Measurements from ENCODE around the gene AP3B2. TPM values are rescaled to one million over a fixed set of nuclear protein-coding genes. Genes with fewer than 3 reads are reported as not detected.
"Not testable (repeated sequence)": the region's sequence is repeated elsewhere in the genome, so short reads cannot be mapped to it uniquely, and the experiment has no call there.

The AP3B2 gene
- total and polyA plus RNA-seq, 10 donors, result 0.15 to 9.5 (median 1.1) TPM; not detected in 1

- no peak for TF ChIP-seq POLR2A (IDR thresholded peaks at IDR 0.05)
- TF ChIP-seq, protein P1, sequence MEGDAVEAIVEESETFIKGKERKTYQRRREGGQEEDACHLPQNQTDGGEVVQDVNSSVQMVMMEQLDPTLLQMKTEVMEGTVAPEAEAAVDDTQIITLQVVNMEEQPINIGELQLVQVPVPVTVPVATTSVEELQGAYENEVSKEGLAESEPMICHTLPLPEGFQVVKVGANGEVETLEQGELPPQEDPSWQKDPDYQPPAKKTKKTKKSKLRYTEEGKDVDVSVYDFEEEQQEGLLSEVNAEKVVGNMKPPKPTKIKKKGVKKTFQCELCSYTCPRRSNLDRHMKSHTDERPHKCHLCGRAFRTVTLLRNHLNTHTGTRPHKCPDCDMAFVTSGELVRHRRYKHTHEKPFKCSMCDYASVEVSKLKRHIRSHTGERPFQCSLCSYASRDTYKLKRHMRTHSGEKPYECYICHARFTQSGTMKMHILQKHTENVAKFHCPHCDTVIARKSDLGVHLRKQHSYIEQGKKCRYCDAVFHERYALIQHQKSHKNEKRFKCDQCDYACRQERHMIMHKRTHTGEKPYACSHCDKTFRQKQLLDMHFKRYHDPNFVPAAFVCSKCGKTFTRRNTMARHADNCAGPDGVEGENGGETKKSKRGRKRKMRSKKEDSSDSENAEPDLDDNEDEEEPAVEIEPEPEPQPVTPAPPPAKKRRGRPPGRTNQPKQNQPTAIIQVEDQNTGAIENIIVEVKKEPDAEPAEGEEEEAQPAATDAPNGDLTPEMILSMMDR (IDR thresholded peaks at IDR 0.05 in 8 of 11, conservative IDR thresholded peaks at IDR 0.05 in 3 of 11), result no peak
- no peak for TF ChIP-seq POLR2AphosphoS5 (IDR thresholded peaks at IDR 0.05)
Observed at GRCh38 chr15:82710926-82711490, 1.3 kb upstream of the AP3B2 start.

DNA sequence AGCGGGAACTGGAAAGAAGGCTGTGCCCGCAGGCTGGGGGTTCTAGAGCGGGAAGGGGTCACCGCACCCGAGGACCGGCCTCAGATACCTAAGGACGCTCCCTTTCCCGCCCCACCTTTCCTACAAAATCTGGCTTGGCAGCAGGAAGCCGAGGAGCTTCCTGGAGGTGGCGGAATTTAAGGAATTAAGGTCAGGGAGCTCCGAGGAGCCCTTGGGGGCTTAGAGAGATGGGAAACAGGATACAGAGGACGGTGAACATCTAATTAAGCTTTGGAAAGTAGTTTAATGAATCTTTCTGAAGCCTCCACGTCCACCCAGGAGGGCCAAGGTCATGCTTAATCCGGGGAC lies 507 bp upstream of the AP3B2 start:
- TF ChIP-seq POLR2A (IDR thresholded peaks at IDR 0.05) (no peak), POLR2AphosphoS5 (IDR thresholded peaks at IDR 0.05) (no peak)
- TF ChIP-seq, protein P1 (IDR thresholded peaks at IDR 0.05 in 8 of 11, conservative IDR thresholded peaks at IDR 0.05 in 3 of 11), result no peak
- 13 to 15% (median 14%) methylated on average over 14 of the region's 14 CpGs for WGBS, 5 donors
- peak overlapping the region; percentile 71 to 87 (median 78) for H3K4me3 ChIP-seq
- H3K9me3 ChIP-seq, result no peaks in the 10 kb centered on the region
- no peak for DNase-seq
- H3K27me3 ChIP-seq (replicated peaks in 1 of 7), result peaks cover 0 to 76% (median 12%) of the 10 kb centered on the region in 7 donors
- H3K4me1 ChIP-seq, result peaks cover 4 to 19% (median 14%) of the 10 kb centered on the region in 6 donors
- H3K27ac ChIP-seq, result peak overlapping the region in 2 of 8 donors; percentile 58 to 68
- intact Hi-C loops (cut with DNase I; ENCODE audit: low total_unique reads), result no loop called here
- no peaks in the 10 kb centered on the region for H3K36me3 ChIP-seq

More at GRCh38 chr15:82710926-82711490, 1.3 kb upstream of the AP3B2 start:
- Histone ChIP-seq H3K27ac (no peak overlapping the region), H3K4me3 (no peak overlapping the region), H3K9me3 (no peaks in the 10 kb centered on the region), H3K36me3 (no peaks in the 10 kb centered on the region), H3K27me3 (replicated peaks in 1 of 7) (peaks cover 0 to 72% (median 12%) of the 10 kb centered on the region in 7 donors), H3K4me1 (peaks cover 4 to 19% (median 14%) of the 10 kb centered on the region in 6 donors)
- intact Hi-C loops (cut with DNase I; ENCODE audit: low total_unique reads), result no loop called here
- 95 to 98% (median 97%) methylated on average over 23 to 26 of the region's 26 CpGs for WGBS, 5 donors
- DNase-seq, result no peak

DNA sequence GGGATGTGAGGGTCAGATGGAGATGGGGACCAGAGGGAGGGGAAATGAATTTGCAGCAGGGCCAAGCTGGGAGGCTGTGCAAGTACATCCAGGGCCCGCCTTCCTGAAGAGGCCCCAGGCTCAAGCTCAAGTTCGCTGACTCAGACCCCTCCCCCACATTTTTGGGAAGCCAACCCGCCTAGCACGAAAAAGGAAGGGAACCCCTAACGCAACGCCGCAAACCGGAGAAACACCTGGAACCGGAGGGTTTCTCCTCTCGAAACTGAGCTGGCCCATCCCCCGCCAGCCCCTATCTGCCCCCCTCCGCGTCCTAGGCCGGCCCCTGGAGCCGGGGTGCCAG lies 624 bp downstream of the AP3B2 start:
- H3K4me3 ChIP-seq, result peak overlapping the region in 7 of 8 donors; percentile 74 to 87 (median 79)
- 0 to 4% (median 2%) methylated on average over 4 to 15 of the region's 15 CpGs for WGBS, 5 donors
- no peaks in the 10 kb centered on the region for H3K36me3 ChIP-seq
- TF ChIP-seq POLR2AphosphoS5 (IDR thresholded peaks at IDR 0.05) (no peak), POLR2A (IDR thresholded peaks at IDR 0.05) (no peak)
- TF ChIP-seq, protein P1 (IDR thresholded peaks at IDR 0.05 in 8 of 11, conservative IDR thresholded peaks at IDR 0.05 in 3 of 11), result no peak
- intact Hi-C loops (cut with DNase I; ENCODE audit: low total_unique reads), result no loop called here
- no peak for DNase-seq
- no peaks in the 10 kb centered on the region for H3K9me3 ChIP-seq
- peaks cover 4 to 19% (median 14%) of the 10 kb centered on the region in 6 donors for H3K4me1 ChIP-seq
- peak overlapping the region in 1 of 8 donors; percentile 58 for H3K27ac ChIP-seq
- H3K27me3 ChIP-seq (replicated peaks in 1 of 7), result peaks cover 0 to 67% (median 12%) of the 10 kb centered on the region in 7 donors

- WGBS, 5 donors, result 88 to 94% (median 90%) methylated on average over 8 of the region's 8 CpGs
- H3K27ac ChIP-seq; H3K36me3 ChIP-seq; DNase-seq; H3K9me3 ChIP-seq; H3K4me3 ChIP-seq; intact Hi-C loops (cut with DNase I; ENCODE audit: low total_unique reads): not testable (repeated sequence)
- H3K4me1 ChIP-seq, result peaks cover 4 to 19% (median 14%) of the 10 kb centered on the region in 6 donors
- peaks cover 0 to 38% (median 11%) of the 10 kb centered on the region in 7 donors for H3K27me3 ChIP-seq (replicated peaks in 1 of 7)
Observed at GRCh38 chr15:82705856-82706255, 3.8 kb downstream of the AP3B2 start.

Measured in spleen (tissue), 11 donors.